PFSK-1 (cell line): Measurements from ENCODE around the gene BMP2.

Experiments
- FOXP2 ChIP-seq: optimal IDR thresholded peaks from 2 replicates; pipeline ENCODE3; 2011; ENCODE audit warnings: borderline replicate concordance, control low read depth, inconsistent platforms; ENCODE audit not compliant: insufficient read depth; ENCODE audit errors: extremely low read length, extremely low read depth
- POLR2AphosphoS5 ChIP-seq: IDR thresholded peaks from 2 replicates; pipeline ENCODE4 v1.6.1; 2012; ENCODE audit warnings: low read depth, mild to moderate bottlenecking, control low read depth, low read length, moderate library complexity
- SIN3A ChIP-seq: IDR thresholded peaks from 2 replicates; pipeline ENCODE4 v1.6.1; 2012; ENCODE audit warnings: mild to moderate bottlenecking, low read length, moderate library complexity, borderline replicate concordance; ENCODE audit not compliant: insufficient read depth
- TAF1 ChIP-seq: IDR thresholded peaks from 2 replicates; pipeline ENCODE4 v1.6.1; 2012; ENCODE audit warnings: low read length, control low read depth, borderline replicate concordance; ENCODE audit not compliant: insufficient read depth
- TF ChIP-seq, protein P1 (sequence below), 2 experiments: IDR thresholded peaks; 2 replicates each; pipeline versions ENCODE4 v1.6.1 to v1.8.0; 2011 to 2012; ENCODE audit warnings: low read depth in 2 of 2, low read length in 2 of 2, control low read depth in 1 of 2, inconsistent platforms in 1 of 2, mild to moderate bottlenecking in 1 of 2, moderate library complexity in 1 of 2; ENCODE audit not compliant: insufficient read depth in 1 of 2

The BMP2 gene

DNA sequence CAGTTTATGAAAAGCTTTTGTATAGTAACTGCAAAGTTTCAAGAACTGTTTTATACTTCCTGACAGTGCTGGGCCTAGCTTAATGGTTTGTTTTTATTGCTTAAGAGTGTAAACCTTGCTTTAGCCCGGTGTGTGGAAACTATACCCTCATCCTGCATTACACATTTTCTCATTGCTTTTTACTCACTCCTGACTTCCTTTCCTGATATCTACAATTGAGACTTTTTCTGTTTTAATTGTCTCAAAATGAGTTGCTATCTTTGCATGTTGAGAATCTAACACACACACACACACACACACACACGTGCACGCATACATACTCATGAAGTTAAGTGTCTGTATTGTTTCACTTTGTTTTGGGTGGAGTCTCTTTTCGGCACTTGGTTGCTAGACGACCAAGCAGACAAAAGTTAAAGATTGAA lies 16.7 kb downstream of the BMP2 start:
- TF ChIP-seq, protein P1, sequence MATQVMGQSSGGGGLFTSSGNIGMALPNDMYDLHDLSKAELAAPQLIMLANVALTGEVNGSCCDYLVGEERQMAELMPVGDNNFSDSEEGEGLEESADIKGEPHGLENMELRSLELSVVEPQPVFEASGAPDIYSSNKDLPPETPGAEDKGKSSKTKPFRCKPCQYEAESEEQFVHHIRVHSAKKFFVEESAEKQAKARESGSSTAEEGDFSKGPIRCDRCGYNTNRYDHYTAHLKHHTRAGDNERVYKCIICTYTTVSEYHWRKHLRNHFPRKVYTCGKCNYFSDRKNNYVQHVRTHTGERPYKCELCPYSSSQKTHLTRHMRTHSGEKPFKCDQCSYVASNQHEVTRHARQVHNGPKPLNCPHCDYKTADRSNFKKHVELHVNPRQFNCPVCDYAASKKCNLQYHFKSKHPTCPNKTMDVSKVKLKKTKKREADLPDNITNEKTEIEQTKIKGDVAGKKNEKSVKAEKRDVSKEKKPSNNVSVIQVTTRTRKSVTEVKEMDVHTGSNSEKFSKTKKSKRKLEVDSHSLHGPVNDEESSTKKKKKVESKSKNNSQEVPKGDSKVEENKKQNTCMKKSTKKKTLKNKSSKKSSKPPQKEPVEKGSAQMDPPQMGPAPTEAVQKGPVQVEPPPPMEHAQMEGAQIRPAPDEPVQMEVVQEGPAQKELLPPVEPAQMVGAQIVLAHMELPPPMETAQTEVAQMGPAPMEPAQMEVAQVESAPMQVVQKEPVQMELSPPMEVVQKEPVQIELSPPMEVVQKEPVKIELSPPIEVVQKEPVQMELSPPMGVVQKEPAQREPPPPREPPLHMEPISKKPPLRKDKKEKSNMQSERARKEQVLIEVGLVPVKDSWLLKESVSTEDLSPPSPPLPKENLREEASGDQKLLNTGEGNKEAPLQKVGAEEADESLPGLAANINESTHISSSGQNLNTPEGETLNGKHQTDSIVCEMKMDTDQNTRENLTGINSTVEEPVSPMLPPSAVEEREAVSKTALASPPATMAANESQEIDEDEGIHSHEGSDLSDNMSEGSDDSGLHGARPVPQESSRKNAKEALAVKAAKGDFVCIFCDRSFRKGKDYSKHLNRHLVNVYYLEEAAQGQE (IDR thresholded peaks at IDR 0.05; ENCODE audit: insufficient read depth in 1 of 2, low read depth in 2 of 2, low read length in 2 of 2): no peak
- TF ChIP-seq FOXP2 (no peak), POLR2AphosphoS5 (no peak), SIN3A (no peak)

DNA sequence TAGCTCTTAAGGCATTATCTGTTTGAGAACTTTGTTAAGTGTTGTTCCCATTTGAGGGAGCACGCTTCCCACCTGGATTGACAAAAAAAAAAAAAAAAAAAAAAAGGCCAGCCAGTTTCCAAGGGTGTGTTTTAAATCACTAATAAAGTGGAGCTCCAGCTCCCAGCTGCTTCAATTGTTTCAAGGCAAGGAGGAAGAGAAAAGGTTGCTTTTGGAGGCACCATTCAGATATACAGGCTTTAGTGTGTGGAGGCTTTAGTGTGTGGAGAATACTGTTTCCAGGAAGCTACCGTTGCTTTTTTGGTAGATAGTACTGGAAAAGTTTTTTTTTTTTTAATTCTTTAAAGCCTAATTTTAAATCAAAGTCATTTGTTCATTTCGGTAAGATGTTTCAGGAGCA lies 17.3 kb downstream of the BMP2 start:
- TF ChIP-seq SIN3A (no peak), TAF1 (no peak), POLR2AphosphoS5 (no peak), FOXP2 (no peak)
- TF ChIP-seq, protein P1 (IDR thresholded peaks at IDR 0.05; ENCODE audit: insufficient read depth in 1 of 2, low read depth in 2 of 2, low read length in 2 of 2): no peak

DNA sequence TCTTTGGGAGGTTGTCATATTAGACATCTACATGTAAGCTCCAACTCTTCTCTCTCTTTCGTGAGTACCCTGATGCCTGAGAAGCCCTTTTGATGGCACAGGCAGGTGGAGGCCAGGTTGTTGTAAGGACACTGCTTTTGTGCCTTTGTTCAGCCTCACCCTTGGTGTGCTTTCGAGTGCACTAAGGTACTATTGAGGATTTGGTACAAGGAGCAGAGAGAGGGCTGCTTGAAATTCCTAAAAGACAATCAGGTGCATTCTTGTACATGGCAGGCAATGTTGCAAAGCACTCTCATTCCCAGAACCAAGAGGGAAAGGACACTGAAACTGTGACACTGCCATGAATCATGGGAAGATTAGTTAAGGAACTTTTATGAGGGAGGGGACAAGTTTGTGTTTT lies 19.1 kb downstream of the BMP2 start:
- no peak for TF ChIP-seq TAF1
- no peak for TF ChIP-seq FOXP2
- TF ChIP-seq, protein P1 (IDR thresholded peaks at IDR 0.05; ENCODE audit: insufficient read depth in 1 of 2, low read depth in 2 of 2, low read length in 2 of 2): no peak
- no peak for TF ChIP-seq SIN3A
- no peak for TF ChIP-seq POLR2AphosphoS5

DNA sequence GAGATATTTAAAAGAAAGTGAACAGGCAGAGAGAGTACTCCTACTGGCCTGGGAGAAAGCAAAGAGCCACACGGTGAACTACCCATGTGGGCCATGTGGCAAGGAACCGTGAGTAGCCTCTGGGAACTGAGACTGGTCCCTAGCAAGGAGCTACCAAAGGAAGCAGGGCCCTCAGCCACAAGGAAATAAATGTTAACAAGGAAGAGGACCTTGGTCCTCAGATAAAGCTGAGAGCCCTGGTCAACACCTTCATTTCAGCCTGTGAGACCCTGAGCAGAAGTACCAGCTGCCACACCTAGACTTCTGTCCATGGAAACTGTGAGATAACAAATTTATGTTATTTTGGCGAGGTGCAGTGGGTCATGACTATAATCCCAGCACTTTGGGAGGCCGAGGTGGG lies 25.3 kb downstream of the BMP2 start:
- TF ChIP-seq FOXP2 (no peak), TAF1 (no peak), POLR2AphosphoS5 (no peak), SIN3A (no peak)
- TF ChIP-seq, protein P1 (IDR thresholded peaks at IDR 0.05; ENCODE audit: insufficient read depth in 1 of 2, low read depth in 2 of 2, low read length in 2 of 2): no peak

- TF ChIP-seq TAF1 (no peak), POLR2AphosphoS5 (no peak), SIN3A (no peak), FOXP2 (no peak)
- TF ChIP-seq, protein P1 (IDR thresholded peaks at IDR 0.05; ENCODE audit: insufficient read depth in 1 of 2, low read depth in 2 of 2, low read length in 2 of 2): no peak
These were observed 34.7 kb downstream of the BMP2 start for GRCh38 chr20:6802227-6802626.
